OCI-LY7 (cell line): ENCODE measurements around the gene NF1.

Experiments used
- CTCF ChIP-seq: fragments of 200-600 bp; sonication (generic); conservative IDR thresholded peaks from 2 replicates; pipeline ENCODE4 v1.5.1; 2014; ENCODE audit warnings: mild to moderate bottlenecking, antibody characterized with exemption, low read length, moderate library complexity, mixed read lengths
- EZH2phosphoT487 ChIP-seq: fragments of 200-600 bp; sonication (generic); IDR thresholded peaks from 2 replicates; pipeline ENCODE4 v1.6.1; 2018; ENCODE audit warnings: low read depth, borderline replicate concordance, mild to moderate bottlenecking, mixed run types, antibody characterized with exemption, low read length, moderate library complexity, mixed read lengths

GRCh38 chr17:31050948-31051347, 43.8 kb upstream of the NF1 start:
- TF ChIP-seq CTCF (no peak), EZH2phosphoT487 (no peak)
